Naive thymus-derived CD8-positive, alpha-beta T cell (primary cell): Measurements from ENCODE around the gene ZNF521. TPM values are rescaled to one million over a fixed set of nuclear protein-coding genes. Genes with fewer than 3 reads are reported as not detected.

Source experiments
- ATAC-seq, 2 donors: fragments of 150-1000 bp; cut with Tn5 transposase in 1 of 2; sonication (Bioruptor Pico), chemical (Tn5 transposase) in 1 of 2; 1 replicate in 1 of 2; 2 replicates in 1 of 2; pipeline ENCODE4 v1.10.0; 2021; ENCODE audit warnings: mild to moderate bottlenecking in 2 of 2, moderate library complexity in 2 of 2
- POLR2A ChIA-PET: fragments of 350-600 bp; sonication (Branson Sonifier 250); formaldehyde crosslinking; loops from one replicate; lab custom pipeline; 2021; ENCODE audit warnings: antibody characterized with exemption; lab: Charles Lee
- DNase-seq, 10 donors: peaks; one replicate each; pipeline versions ENCODE4 v3.0.0 to v3.0.0-alpha.2; 2020 to 2022
- H3K27ac Mint-ChIP-seq, 10 donors: one replicate each; pipeline ENCODE4 v1.8.0; 2020 to 2022; ENCODE audit warnings: mild to moderate bottlenecking in 10 of 10, mixed read lengths in 10 of 10, moderate library complexity in 4 of 10, inconsistent platforms in 1 of 10
- H3K27me3 Mint-ChIP-seq, 5 donors: one replicate each; pipeline ENCODE4 v1.8.0; 2021 to 2022; ENCODE audit warnings: mixed read lengths in 5 of 5
- H3K36me3 Mint-ChIP-seq, 3 donors: one replicate each; pipeline ENCODE4 v1.8.0; 2020 to 2022; ENCODE audit warnings: mixed read lengths in 3 of 3, mild to moderate bottlenecking in 2 of 3, inconsistent platforms in 1 of 3
- H3K4me1 Mint-ChIP-seq, 4 donors: one replicate each; pipeline ENCODE4 v1.8.0; 2021 to 2022; ENCODE audit warnings: mixed read lengths in 4 of 4
- H3K4me3 Mint-ChIP-seq, 10 donors: one replicate each; pipeline ENCODE4 v1.8.0; 2020 to 2022; ENCODE audit warnings: mild to moderate bottlenecking in 10 of 10, mixed read lengths in 10 of 10, moderate library complexity in 6 of 10, inconsistent platforms in 1 of 10
- H3K9me3 Mint-ChIP-seq, 9 donors: one replicate each; pipeline ENCODE4 v1.8.0; 2020 to 2022; ENCODE audit warnings: mixed read lengths in 9 of 9, mild to moderate bottlenecking in 3 of 9, inconsistent platforms in 1 of 9, moderate library complexity in 1 of 9
- polyA plus RNA-seq, 3 donors: library from polyadenylated mRNA; unstranded; fragments of 300-500 nt; fragmentation: Illumina TruSeq; gene quantifications; one replicate each; pipeline ENCODE4 v1.2.3, GENCODE V29; 2021
- total RNA-seq, 8 experiments: library from RNA in 2 of 8; stranded (reverse) in 2 of 8; gene quantifications; one replicate each; pipeline ENCODE4 v1.2.3 and lab custom pipeline; 2021 to 2026

ZNF521 gene
- total and polyA plus RNA-seq, 5 experiments from 2014 or later, result 0.62 TPM; not detected in 4

DNA sequence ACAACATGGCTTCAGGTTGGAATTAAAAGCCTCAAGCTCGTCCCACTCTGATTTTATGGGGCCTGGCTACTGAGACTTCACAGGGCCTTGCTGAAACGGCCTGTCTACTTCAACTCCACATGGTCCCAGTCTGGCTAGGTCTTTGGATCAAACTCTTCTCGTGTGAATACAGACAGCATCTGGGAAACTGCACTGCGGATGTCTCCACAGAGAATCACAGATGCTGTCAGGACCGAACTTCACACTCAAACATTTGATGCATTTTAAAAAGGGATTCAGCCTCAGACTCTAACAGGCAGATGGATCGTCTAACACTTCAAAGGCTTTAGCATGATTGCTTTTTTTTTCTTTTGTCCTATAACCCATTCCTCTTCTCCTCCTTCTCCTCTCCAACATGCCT lies 198.5 kb downstream of the ZNF521 start:
- POLR2A ChIA-PET, result no interaction called here

GRCh38 chr18:25147877-25148488 lies 204.0 kb downstream of the ZNF521 start:
- Mint-ChIP-seq H3K9me3 (peaks cover 0 to 3% (median 0%) of the 10 kb centered on the region in 9 donors), H3K4me3 (no peak overlapping the region), H3K27me3 (peaks cover 0 to 11% (median 2%) of the 10 kb centered on the region in 5 donors), H3K36me3 (no peaks in the 10 kb centered on the region), H3K27ac (no peak overlapping the region), H3K4me1 (no peaks in the 10 kb centered on the region)
- DNase-seq (no peak), ATAC-seq (no peak)
- POLR2A ChIA-PET, result no interaction called here

More for the DNA sequence above, 198.5 kb downstream of the ZNF521 start:
- peaks cover 0 to 9% (median 0%) of the 10 kb centered on the region in 9 donors for H3K9me3 Mint-ChIP-seq
- peaks cover 0 to 11% (median 6%) of the 10 kb centered on the region in 5 donors for H3K27me3 Mint-ChIP-seq
- H3K36me3 Mint-ChIP-seq, result no peaks in the 10 kb centered on the region
- no peaks in the 10 kb centered on the region for H3K4me1 Mint-ChIP-seq
- no peak for ATAC-seq
- no peak overlapping the region for H3K27ac Mint-ChIP-seq
- no peak for DNase-seq
- no peak overlapping the region for H3K4me3 Mint-ChIP-seq

GRCh38 chr18:25146512-25146910 lies 205.5 kb downstream of the ZNF521 start:
- Mint-ChIP-seq H3K4me3 (no peak overlapping the region), H3K27me3 (peaks cover 0 to 10% (median 0%) of the 10 kb centered on the region in 5 donors), H3K36me3 (no peaks in the 10 kb centered on the region), H3K4me1 (no peaks in the 10 kb centered on the region), H3K9me3 (no peaks in the 10 kb centered on the region), H3K27ac (no peak overlapping the region)
- POLR2A ChIA-PET, result no interaction called here
- DNase-seq (no peak), ATAC-seq (no peak)

DNA sequence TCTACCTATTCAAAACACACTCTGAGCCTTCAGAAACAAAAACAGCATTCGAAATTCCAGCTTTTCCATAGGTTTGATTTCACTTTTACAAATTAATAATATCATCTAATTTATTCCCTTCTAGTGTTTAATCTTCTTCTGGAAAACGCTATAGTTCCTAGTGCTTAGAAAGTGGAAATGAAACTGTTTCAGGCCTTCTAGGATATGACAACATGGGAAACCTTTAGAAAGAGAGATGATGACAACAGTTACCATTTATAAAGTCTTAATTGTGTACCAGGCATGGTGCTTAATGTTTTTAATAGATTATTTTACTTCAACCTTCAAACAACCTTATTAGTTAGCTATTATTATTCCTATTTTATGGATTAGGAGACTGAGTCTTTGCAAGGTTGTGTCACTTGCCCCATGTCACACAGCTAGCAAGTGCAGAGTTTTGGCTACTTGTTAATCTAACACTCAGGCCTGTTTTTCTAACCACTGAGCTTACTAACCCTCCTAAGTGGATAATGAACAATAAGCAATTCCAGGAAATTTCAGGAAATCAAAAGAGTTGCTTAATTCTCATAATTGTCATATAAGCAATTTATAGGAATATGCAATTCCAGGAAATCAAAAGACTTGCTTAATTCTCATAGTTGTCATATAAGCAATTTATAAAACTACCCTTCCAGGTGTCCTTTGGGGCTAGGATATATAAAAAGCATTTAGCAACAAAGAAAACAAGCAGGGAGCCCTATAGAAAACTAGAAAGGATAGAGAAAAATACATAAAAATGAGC lies 206.0 kb downstream of the ZNF521 start:
- Mint-ChIP-seq H3K9me3 (no peaks in the 10 kb centered on the region), H3K27ac (no peak overlapping the region)
- ATAC-seq, result no peak

GRCh38 chr18:25144820-25145219 lies 207.1 kb downstream of the ZNF521 start:
- no peaks in the 10 kb centered on the region for H3K4me1 Mint-ChIP-seq
- no peaks in the 10 kb centered on the region for H3K36me3 Mint-ChIP-seq
- POLR2A ChIA-PET, result no interaction called here
- DNase-seq (no peak), ATAC-seq (no peak)
- no peak overlapping the region for H3K4me3 Mint-ChIP-seq
- H3K27me3 Mint-ChIP-seq, result peaks cover 0 to 9% (median 0%) of the 10 kb centered on the region in 5 donors
- no peaks in the 10 kb centered on the region for H3K9me3 Mint-ChIP-seq
- no peak overlapping the region for H3K27ac Mint-ChIP-seq

More for the DNA sequence above, 206.0 kb downstream of the ZNF521 start:
- no peak for DNase-seq
- POLR2A ChIA-PET, result no interaction called here
- Mint-ChIP-seq H3K27me3 (peaks cover 0 to 4% (median 0%) of the 10 kb centered on the region in 5 donors), H3K4me1 (no peaks in the 10 kb centered on the region), H3K4me3 (no peak overlapping the region), H3K36me3 (no peaks in the 10 kb centered on the region)

- ATAC-seq (no peak), DNase-seq (no peak)
- Mint-ChIP-seq H3K9me3 (no peaks in the 10 kb centered on the region), H3K27me3 (peaks cover 0 to 9% (median 2%) of the 10 kb centered on the region in 5 donors), H3K27ac (no peak overlapping the region), H3K4me1 (no peaks in the 10 kb centered on the region), H3K4me3 (no peak overlapping the region), H3K36me3 (no peaks in the 10 kb centered on the region)
- POLR2A ChIA-PET, result no interaction called here
These were observed 210.1 kb downstream of the ZNF521 start for GRCh38 chr18:25141886-25142285.

- Mint-ChIP-seq H3K27me3 (peaks cover 0 to 9% (median 2%) of the 10 kb centered on the region in 5 donors), H3K27ac (no peak overlapping the region), H3K9me3 (no peaks in the 10 kb centered on the region), H3K36me3 (no peaks in the 10 kb centered on the region), H3K4me1 (no peaks in the 10 kb centered on the region), H3K4me3 (no peak overlapping the region)
- ATAC-seq (no peak), DNase-seq (no peak)
- POLR2A ChIA-PET, result no interaction called here
These were observed 210.6 kb downstream of the ZNF521 start for GRCh38 chr18:25141399-25141798.

DNA sequence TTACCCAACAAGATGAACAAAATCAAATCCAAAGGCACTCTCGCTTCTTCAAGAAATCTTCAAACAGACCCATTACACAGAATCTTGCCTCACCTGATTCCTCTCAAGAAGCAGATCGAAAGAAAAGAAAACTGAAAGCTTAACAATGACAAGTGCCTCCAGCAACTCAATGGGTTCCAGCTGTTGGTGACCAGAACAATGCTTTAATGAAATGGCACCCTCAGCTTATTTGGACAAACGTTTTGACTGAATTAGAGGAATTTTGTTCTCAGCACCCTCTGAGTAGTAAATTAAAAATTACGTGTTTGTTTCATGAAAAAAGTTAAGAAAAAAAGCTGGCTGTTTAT lies 211.0 kb downstream of the ZNF521 start:
- no peak overlapping the region for H3K4me3 Mint-ChIP-seq
- ATAC-seq (no peak), DNase-seq (no peak)
- H3K27me3 Mint-ChIP-seq, result peaks cover 0 to 9% (median 2%) of the 10 kb centered on the region in 5 donors
- POLR2A ChIA-PET, result no interaction called here
- H3K9me3 Mint-ChIP-seq, result no peaks in the 10 kb centered on the region
- no peaks in the 10 kb centered on the region for H3K36me3 Mint-ChIP-seq
- H3K27ac Mint-ChIP-seq, result no peak overlapping the region
- no peaks in the 10 kb centered on the region for H3K4me1 Mint-ChIP-seq

GRCh38 chr18:25140124-25140961 lies 211.6 kb downstream of the ZNF521 start:
- DNase-seq (no peak), ATAC-seq (no peak)
- Mint-ChIP-seq H3K27ac (no peak overlapping the region), H3K36me3 (no peaks in the 10 kb centered on the region), H3K9me3 (no peaks in the 10 kb centered on the region), H3K27me3 (peaks cover 0 to 9% (median 2%) of the 10 kb centered on the region in 5 donors), H3K4me1 (no peaks in the 10 kb centered on the region), H3K4me3 (no peak overlapping the region)
- POLR2A ChIA-PET, result no interaction called here

DNA sequence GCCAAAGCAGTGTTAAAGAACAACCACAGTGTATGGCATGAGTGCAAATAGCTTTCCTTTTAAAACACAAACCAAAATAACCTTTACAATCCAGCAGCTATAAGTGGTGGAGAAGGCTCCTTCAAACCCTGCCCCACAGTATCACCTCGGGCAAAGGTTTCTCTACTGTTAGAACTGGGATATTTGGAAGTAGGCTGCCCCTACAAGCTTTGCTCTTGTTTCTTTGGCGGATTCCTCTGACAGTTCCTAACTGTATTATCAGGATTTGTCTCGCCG lies 214.8 kb downstream of the ZNF521 start:
- Mint-ChIP-seq H3K4me1 (no peaks in the 10 kb centered on the region), H3K27me3 (peaks cover 0 to 9% (median 7%) of the 10 kb centered on the region in 5 donors), H3K36me3 (no peaks in the 10 kb centered on the region), H3K4me3 (no peak overlapping the region), H3K27ac (no peak overlapping the region), H3K9me3 (no peaks in the 10 kb centered on the region)
- POLR2A ChIA-PET, result no interaction called here
- no peak for DNase-seq
- ATAC-seq, result no peak

- H3K4me1 Mint-ChIP-seq, result no peaks in the 10 kb centered on the region
- peaks cover 0 to 9% (median 7%) of the 10 kb centered on the region in 5 donors for H3K27me3 Mint-ChIP-seq
- H3K4me3 Mint-ChIP-seq, result no peak overlapping the region
- ATAC-seq (no peak), DNase-seq (no peak)
- POLR2A ChIA-PET, result no interaction called here
- no peaks in the 10 kb centered on the region for H3K9me3 Mint-ChIP-seq
- H3K36me3 Mint-ChIP-seq, result no peaks in the 10 kb centered on the region
- H3K27ac Mint-ChIP-seq, result no peak overlapping the region
These were observed 215.4 kb downstream of the ZNF521 start for GRCh38 chr18:25136416-25137196.

DNA sequence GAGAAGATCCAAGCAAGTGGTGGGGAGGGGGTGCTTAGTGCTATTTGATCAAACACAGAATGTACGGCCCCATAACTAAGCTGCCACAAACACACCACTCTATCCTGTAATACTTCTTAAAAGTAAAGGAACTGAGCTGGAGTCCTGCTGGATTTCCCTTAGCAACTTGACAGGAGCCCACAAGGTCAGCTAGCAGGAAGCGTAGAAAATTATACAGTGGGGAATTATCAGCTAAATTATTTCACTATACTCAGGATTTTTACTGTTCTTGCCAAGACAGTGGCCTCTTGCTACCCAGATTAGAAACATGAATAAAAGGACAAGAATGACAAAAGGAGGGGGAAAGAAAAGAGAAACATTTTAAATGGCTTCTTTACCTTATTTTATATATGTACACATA lies 217.1 kb downstream of the ZNF521 start:
- Mint-ChIP-seq H3K9me3 (no peaks in the 10 kb centered on the region), H3K4me1 (no peaks in the 10 kb centered on the region), H3K4me3 (no peak overlapping the region), H3K27ac (no peak overlapping the region), H3K36me3 (no peaks in the 10 kb centered on the region), H3K27me3 (peaks cover 0 to 7% (median under 1%) of the 10 kb centered on the region in 5 donors)
- POLR2A ChIA-PET, result no interaction called here
- no peak for ATAC-seq
- DNase-seq, result no peak
